ENCODE results near the gene KCNQ1. TPM values are rescaled to one million over a fixed set of nuclear protein-coding genes. Genes with fewer than 3 reads are reported as not detected.

KCNQ1 gene
- total and polyA plus RNA-seq, 2 experiments from 2014 or later, result 0.45 to 0.87 TPM

DNA sequence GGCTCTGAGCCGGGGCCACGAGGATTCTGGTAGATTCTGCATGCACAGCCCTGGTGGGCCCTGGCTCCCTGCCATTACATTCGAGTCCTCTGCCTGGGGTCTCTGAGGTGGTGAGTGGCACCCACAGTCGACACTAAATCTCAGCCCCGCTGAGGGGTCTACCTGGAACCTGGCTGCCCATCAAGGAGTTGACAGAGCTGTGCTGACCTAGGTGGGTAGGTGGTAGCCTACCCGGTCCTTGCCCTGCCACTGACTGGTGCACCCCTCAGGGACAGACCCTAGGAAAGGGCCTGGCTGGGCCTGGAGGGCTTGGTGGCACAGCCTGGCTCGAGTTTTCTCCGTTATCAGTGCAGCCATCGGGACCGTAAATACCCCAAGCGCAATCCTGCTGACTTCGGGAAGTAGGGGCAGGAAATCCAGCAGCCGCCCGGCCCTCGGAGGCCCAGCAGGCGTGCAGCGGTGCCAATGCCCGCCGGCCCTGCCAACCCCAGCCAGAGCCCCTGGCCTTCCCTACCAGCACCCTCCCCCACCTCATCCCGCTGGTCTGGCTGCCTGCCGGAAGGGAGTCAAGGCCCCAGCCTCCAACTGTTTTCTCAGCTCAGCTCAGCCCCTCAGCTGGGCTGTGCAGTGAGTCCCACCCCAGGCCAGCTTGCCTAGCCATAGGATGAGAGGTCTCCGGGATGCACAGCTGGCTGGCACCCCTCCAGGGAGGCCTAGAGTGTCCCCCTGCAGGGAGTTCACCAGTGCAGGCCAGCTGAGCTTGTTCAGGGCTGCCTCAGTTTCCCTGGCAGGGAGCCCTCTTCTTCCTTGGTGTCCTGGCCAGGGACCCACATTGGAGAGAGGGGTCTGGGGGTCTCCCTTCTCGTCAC is 335.4 kb downstream of the KCNQ1 start:
- Mint-ChIP-seq H3K4me1 (peaks cover 24% of the 10 kb centered on the region), H3K27ac (no peak overlapping the region), H3K27me3 (ENCODE audit: insufficient read depth, low read depth, poor library complexity) (peaks cover 7% of the 10 kb centered on the region), H3K36me3 (ENCODE audit: low read depth) (no peaks in the 10 kb centered on the region), H3K4me3 (no peak overlapping the region), H3K9me3 (no peaks in the 10 kb centered on the region)
- Histone ChIP-seq H3K4me2 (no peak overlapping the region), H3K36me3 (ENCODE audit: insufficient read depth) (no peaks in the 10 kb centered on the region), H3K27ac (ENCODE audit: low read depth) (no peak overlapping the region), H3K4me1 (ENCODE audit: insufficient read depth) (peaks cover 18% of the 10 kb centered on the region), H3K9me2 (ENCODE audit: insufficient read depth) (no peaks in the 10 kb centered on the region), H3K79me2 (replicated peaks; ENCODE audit: insufficient read depth) (no peaks in the 10 kb centered on the region), H2AFZ (no peak overlapping the region), H3K27me3 (ENCODE audit: insufficient read depth) (no peaks in the 10 kb centered on the region), H4K20me1 (replicated peaks; ENCODE audit: insufficient read depth) (no peaks in the 10 kb centered on the region), H3K4me3 (no peak overlapping the region), H3F3A (replicated peaks; ENCODE audit: low read depth) (no peaks in the 10 kb centered on the region)
- TF ChIP-seq CTCF (conservative IDR thresholded peaks at IDR 0.05; ENCODE audit: low read depth in 2 of 2) (no peak), JUNB (IDR thresholded peaks at IDR 0.05; ENCODE audit: unreplicated experiment) (no peak), ZNF114 (CRISPR knock-in tag; IDR thresholded peaks at IDR 0.05) (no peak)
- DNase-seq (ENCODE audit: low spot score) (no peak), ATAC-seq (no peak)

- H4K20me1 ChIP-seq (replicated peaks; ENCODE audit: insufficient read depth), result no peaks in the 10 kb centered on the region
- ATAC-seq, result no peak
- H3F3A ChIP-seq (replicated peaks; ENCODE audit: low read depth), result no peaks in the 10 kb centered on the region
- H3K79me2 ChIP-seq (replicated peaks; ENCODE audit: insufficient read depth), result no peaks in the 10 kb centered on the region
- no peak overlapping the region for H2AFZ ChIP-seq
- H3K4me1 ChIP-seq (ENCODE audit: insufficient read depth), result peaks cover 18% of the 10 kb centered on the region
- H3K27me3 Mint-ChIP-seq (ENCODE audit: insufficient read depth, low read depth, poor library complexity), result peaks cover 7% of the 10 kb centered on the region
- no peak overlapping the region for H3K4me3 Mint-ChIP-seq
- no peaks in the 10 kb centered on the region for H3K9me2 ChIP-seq (ENCODE audit: insufficient read depth)
- no peak for DNase-seq (ENCODE audit: low spot score)
- no peak overlapping the region for H3K27ac Mint-ChIP-seq
- no peaks in the 10 kb centered on the region for H3K36me3 ChIP-seq (ENCODE audit: insufficient read depth)
- H3K4me1 Mint-ChIP-seq, result peaks cover 24% of the 10 kb centered on the region
- H3K36me3 Mint-ChIP-seq (ENCODE audit: low read depth), result no peaks in the 10 kb centered on the region
- H3K4me2 ChIP-seq, result no peak overlapping the region
- H3K27ac ChIP-seq (ENCODE audit: low read depth), result no peak overlapping the region
- no peaks in the 10 kb centered on the region for H3K27me3 ChIP-seq (ENCODE audit: insufficient read depth)
- H3K4me3 ChIP-seq, result no peak overlapping the region
- H3K9me3 Mint-ChIP-seq, result peaks cover 4% of the 10 kb centered on the region; the same call in 2 of the 3 replicates
- TF ChIP-seq EZH2 (IDR thresholded peaks at IDR 0.05; ENCODE audit: low read depth, unreplicated experiment), result no peak
- no peak for TF ChIP-seq ETS1 (IDR thresholded peaks at IDR 0.05)
- no peak for TF ChIP-seq NANOG (IDR thresholded peaks at IDR 0.05; ENCODE audit: borderline replicate concordance)
- TF ChIP-seq POLR2AphosphoS5 (IDR thresholded peaks at IDR 0.05; ENCODE audit: low read depth), result no peak
- no peak for TF ChIP-seq EZH2phosphoT487 (IDR thresholded peaks at IDR 0.05; ENCODE audit: unreplicated experiment)
- TF ChIP-seq CREB1 (CRISPR knock-in tag; IDR thresholded peaks at IDR 0.05; ENCODE audit: low read depth), result no peak
- TF ChIP-seq CTCF (conservative IDR thresholded peaks at IDR 0.05; ENCODE audit: low read depth in 2 of 2), result no peak
These were observed 336.1 kb downstream of the KCNQ1 start for GRCh38 chr11:2780850-2781407.

Data from GM23338 (cell line).